Measurements from ENCODE around the gene TRIM5. TPM values are rescaled to one million over a fixed set of nuclear protein-coding genes. Genes with fewer than 3 reads are reported as not detected.

Gene TRIM5
- polyA plus RNA-seq, 1 donor (not counting 4 experiments of a cell fraction or from before 2014, with no cell fraction given), result 34.6 TPM

- no peaks in the 10 kb centered on the region for H4K20me1 ChIP-seq (ENCODE audit: control insufficient read depth, extremely low read depth, insufficient read depth, low read length)
- no peaks in the 10 kb centered on the region for H3K79me2 ChIP-seq (ENCODE audit: control insufficient read depth, insufficient read depth, low read length)
- no peaks in the 10 kb centered on the region for H3K27me3 ChIP-seq (ENCODE audit: control insufficient read depth, extremely low read depth, insufficient read depth, low read length)
- no peak overlapping the region for H3K27ac ChIP-seq (ENCODE audit: control insufficient read depth, insufficient read depth, low read length)
- DNase-seq (ENCODE audit: low read depth, low spot score), result no peak
- no peak for TF ChIP-seq EZH2 (IDR thresholded peaks at IDR 0.05; ENCODE audit: low read length)
- TF ChIP-seq, protein P1, sequence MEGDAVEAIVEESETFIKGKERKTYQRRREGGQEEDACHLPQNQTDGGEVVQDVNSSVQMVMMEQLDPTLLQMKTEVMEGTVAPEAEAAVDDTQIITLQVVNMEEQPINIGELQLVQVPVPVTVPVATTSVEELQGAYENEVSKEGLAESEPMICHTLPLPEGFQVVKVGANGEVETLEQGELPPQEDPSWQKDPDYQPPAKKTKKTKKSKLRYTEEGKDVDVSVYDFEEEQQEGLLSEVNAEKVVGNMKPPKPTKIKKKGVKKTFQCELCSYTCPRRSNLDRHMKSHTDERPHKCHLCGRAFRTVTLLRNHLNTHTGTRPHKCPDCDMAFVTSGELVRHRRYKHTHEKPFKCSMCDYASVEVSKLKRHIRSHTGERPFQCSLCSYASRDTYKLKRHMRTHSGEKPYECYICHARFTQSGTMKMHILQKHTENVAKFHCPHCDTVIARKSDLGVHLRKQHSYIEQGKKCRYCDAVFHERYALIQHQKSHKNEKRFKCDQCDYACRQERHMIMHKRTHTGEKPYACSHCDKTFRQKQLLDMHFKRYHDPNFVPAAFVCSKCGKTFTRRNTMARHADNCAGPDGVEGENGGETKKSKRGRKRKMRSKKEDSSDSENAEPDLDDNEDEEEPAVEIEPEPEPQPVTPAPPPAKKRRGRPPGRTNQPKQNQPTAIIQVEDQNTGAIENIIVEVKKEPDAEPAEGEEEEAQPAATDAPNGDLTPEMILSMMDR (optimal IDR thresholded peaks at IDR 0.05 in 1 of 3, IDR thresholded peaks at IDR 0.05 in 1 of 3, conservative IDR thresholded peaks at IDR 0.05 in 1 of 3; ENCODE audit: extremely low read depth in 1 of 3, insufficient read depth in 2 of 3, low read length in 3 of 3), result no peak
- no peaks in the 10 kb centered on the region for H3K9me3 ChIP-seq (ENCODE audit: control insufficient read depth, low read depth, low read length)
- H3K9me1 ChIP-seq (ENCODE audit: control insufficient read depth, extremely low read depth, insufficient read depth, low read length), result no peaks in the 10 kb centered on the region
- H3K9ac ChIP-seq (ENCODE audit: control insufficient read depth, extremely low read depth, insufficient read depth, low read length), result no peak overlapping the region
- no peak for FAIRE-seq
- no peak overlapping the region for H3K4me2 ChIP-seq (ENCODE audit: control insufficient read depth, extremely low read depth, insufficient read depth, low read depth, low read length)
- no peaks in the 10 kb centered on the region for H3K4me1 ChIP-seq (ENCODE audit: control insufficient read depth, extremely low read depth, insufficient read depth, low read length)
- H3K36me3 ChIP-seq (ENCODE audit: control insufficient read depth in 2 of 2, extremely low read depth in 1 of 2, insufficient read depth in 2 of 2, low read length in 2 of 2), result no peaks in the 10 kb centered on the region
- H2AFZ ChIP-seq (ENCODE audit: control insufficient read depth, low read length), result no peak overlapping the region
- H3K4me3 ChIP-seq (ENCODE audit: control insufficient read depth in 2 of 3, extremely low read depth in 1 of 3, insufficient read depth in 2 of 3, low read depth in 1 of 3, low read length in 3 of 3), result no peak overlapping the region
- dilution Hi-C loops (cut with MboI; ENCODE audit: extremely low pct_ligation_motif_present, low sequenced_read_pairs), result no loop called here
Observed at GRCh38 chr11:5655474-5655873, 29.4 kb downstream of the TRIM5 start.

GRCh38 chr11:5646139-5646538 lies 38.7 kb downstream of the TRIM5 start:
- FAIRE-seq, result no peak
- TF ChIP-seq, protein P1 (optimal IDR thresholded peaks at IDR 0.05 in 1 of 3, IDR thresholded peaks at IDR 0.05 in 1 of 3, conservative IDR thresholded peaks at IDR 0.05 in 1 of 3; ENCODE audit: extremely low read depth in 1 of 3, insufficient read depth in 2 of 3, low read length in 3 of 3), result no peak
- TF ChIP-seq EZH2 (IDR thresholded peaks at IDR 0.05; ENCODE audit: low read length), result no peak

More at GRCh38 chr11:5646139-5646538, 38.7 kb downstream of the TRIM5 start:
- H3K27me3 ChIP-seq (ENCODE audit: control insufficient read depth, extremely low read depth, insufficient read depth, low read length), result no peaks in the 10 kb centered on the region
- H4K20me1 ChIP-seq (ENCODE audit: control insufficient read depth, extremely low read depth, insufficient read depth, low read length), result no peaks in the 10 kb centered on the region
- H3K9me3 ChIP-seq (ENCODE audit: control insufficient read depth, low read depth, low read length), result no peaks in the 10 kb centered on the region
- H3K4me3 ChIP-seq (ENCODE audit: control insufficient read depth in 2 of 3, extremely low read depth in 1 of 3, insufficient read depth in 2 of 3, low read depth in 1 of 3, low read length in 3 of 3), result no peak overlapping the region
- no peak overlapping the region for H3K9ac ChIP-seq (ENCODE audit: control insufficient read depth, extremely low read depth, insufficient read depth, low read length)
- H3K79me2 ChIP-seq (ENCODE audit: control insufficient read depth, insufficient read depth, low read length), result no peaks in the 10 kb centered on the region
- H3K36me3 ChIP-seq (ENCODE audit: control insufficient read depth in 2 of 2, extremely low read depth in 1 of 2, insufficient read depth in 2 of 2, low read length in 2 of 2), result no peaks in the 10 kb centered on the region
- no peak overlapping the region for H3K4me2 ChIP-seq (ENCODE audit: control insufficient read depth, extremely low read depth, insufficient read depth, low read depth, low read length)
- no peak overlapping the region for H3K27ac ChIP-seq (ENCODE audit: control insufficient read depth, insufficient read depth, low read length)
- no peak for DNase-seq (ENCODE audit: low read depth, low spot score)
- no peak overlapping the region for H2AFZ ChIP-seq (ENCODE audit: control insufficient read depth, low read length)
- H3K4me1 ChIP-seq (ENCODE audit: control insufficient read depth, extremely low read depth, insufficient read depth, low read length), result no peaks in the 10 kb centered on the region
- dilution Hi-C loops (cut with MboI; ENCODE audit: extremely low pct_ligation_motif_present, low sequenced_read_pairs), result no loop called here
- no peaks in the 10 kb centered on the region for H3K9me1 ChIP-seq (ENCODE audit: control insufficient read depth, extremely low read depth, insufficient read depth, low read length)

Data from keratinocyte (primary cell).